Fibroblast of skin of abdomen (primary cell): ENCODE results near the gene IMPA2.

Experiments used
- DNase-seq: peaks from one replicate; pipeline ENCODE4 v3.0.0-alpha.2; 2013

The IMPA2 gene

GRCh38 chr18:12009581-12010140 is 28.4 kb downstream of the IMPA2 start:
- DNase-seq: no peak

DNA sequence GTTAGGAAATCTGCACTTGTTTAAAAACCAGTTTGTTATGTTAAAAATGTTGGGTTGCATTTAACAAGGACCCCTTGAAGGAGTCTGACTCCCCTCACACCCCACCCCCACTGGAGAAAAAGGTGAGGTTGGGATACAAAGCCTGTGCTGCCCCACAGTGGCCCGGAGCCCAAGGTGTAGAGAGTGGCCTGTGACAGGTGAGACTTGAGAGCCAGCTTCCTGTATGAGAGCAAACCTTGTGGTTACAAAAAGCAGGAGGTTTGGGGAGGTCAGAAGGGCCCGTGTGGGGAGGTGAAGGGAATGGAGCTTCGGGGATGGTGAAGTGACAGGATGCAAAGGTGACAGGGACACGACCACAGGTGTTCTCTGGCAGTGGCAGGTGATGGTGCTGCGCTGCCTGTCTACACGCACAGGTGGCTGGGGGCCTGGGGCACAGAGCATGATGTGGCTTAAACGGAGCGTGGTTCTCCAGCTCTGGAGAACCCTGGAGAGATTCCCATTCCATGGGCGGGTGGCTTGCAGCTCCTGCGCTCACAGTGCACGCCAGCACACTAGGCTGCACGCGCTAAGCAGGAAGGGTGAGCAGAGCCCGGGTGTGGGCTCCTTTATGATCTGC is 29.0 kb downstream of the IMPA2 start:
- no peak for DNase-seq

- no peak for DNase-seq
These were observed 30.1 kb downstream of the IMPA2 start for GRCh38 chr18:12011199-12011956.

GRCh38 chr18:12011957-12012549 is 30.7 kb downstream of the IMPA2 start:
- no peak for DNase-seq

DNA sequence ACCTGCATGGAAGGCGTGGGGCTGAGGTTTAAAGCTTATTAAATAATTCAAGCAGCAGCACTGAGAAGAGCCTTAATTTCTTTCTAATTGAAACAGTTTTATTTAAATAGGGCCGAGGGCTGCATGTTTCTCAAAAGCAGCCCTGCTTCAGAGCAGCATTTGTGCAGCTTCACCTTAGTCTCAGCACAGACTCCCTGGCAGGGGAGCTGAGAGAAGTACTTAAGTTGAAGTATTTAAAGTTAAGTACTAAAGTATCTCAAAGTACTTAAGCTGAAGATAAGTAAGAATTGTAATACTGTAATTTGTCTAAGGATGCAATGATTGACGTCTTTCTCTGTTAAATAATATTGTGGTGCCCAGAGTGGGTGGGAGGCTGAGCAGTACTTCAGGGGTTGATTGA is 31.4 kb downstream of the IMPA2 start:
- no peak for DNase-seq

DNA sequence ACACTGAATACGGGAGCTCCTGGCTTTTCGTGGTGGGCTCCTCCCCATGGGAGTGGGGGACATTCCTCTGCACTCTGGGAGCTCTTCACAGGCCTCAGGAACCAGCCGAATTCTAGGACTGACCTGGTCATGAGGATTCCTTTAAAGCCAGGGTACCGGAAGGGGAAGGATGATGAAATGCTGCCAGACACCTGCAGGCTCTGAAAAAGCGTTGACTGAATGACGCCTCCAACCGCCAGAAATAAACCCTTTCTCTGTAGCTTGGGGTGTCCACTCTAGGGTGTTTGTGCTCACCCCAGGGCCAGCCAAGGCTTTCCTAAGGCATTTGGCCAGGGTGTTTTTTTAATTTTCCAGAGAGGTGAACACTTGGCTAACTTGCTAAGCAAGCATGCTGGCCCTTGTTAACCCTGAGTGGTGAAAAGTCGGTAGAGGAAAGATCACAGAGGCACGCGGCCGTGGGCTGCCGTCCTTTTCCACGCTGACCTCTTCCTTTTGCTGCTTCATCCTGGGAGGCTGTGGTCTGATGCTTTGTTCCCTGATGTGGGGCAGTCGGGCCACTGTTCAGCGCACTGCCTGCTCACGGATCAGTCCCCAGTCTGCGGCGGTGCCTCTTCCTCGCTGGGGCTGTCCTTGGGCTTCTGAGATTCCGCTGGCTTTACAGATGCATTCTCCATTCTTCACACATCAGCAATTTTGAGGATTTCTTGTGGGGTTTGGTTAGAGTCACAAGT is 32.0 kb downstream of the IMPA2 start:
- no peak for DNase-seq

- no peak for DNase-seq
These were observed 32.8 kb downstream of the IMPA2 start for GRCh38 chr18:12014086-12014485.

DNA sequence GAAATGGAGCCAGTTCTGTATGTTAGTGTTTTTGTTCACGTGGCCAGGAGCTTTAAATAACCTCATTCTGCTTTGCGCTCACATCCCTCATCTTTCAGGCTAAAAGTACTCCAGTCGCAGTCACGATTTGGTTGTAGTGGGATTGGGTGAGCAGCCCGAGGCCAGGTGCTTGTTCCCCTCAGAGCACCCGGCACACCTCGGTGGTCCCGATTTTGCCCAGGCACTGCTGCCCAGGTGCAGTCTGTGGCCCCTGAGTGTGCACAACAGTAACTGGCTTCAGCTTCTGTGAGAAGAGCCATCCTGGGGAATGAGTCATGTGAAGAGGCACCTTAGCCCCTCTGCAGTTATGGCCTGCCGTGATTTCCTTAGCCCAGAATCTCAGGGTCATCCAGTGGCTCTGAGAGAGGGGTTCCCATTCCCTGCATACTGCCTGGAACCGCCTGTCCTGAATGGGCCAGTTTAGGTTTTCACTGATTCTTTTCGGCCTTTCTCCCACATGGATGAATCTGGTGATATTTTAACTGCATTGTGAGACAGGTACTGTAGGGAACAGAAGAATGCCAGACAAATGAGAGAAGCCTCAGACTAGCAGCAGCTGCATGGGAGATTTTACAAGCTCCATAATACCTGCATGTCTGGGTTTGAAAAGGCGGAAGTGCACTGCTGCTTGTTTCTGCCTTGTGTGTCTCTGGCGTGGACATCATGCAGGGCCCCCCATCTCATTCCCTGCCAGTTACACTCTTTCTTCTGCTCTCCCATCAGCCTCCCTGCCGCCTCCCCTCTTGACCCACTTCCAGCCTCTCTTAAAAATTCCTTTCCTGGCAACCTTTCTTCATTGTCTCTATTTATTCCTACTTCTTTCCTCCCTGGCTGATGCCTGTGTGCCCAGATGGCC is 33.5 kb downstream of the IMPA2 start:
- DNase-seq: no peak

- DNase-seq: no peak
These were observed 34.2 kb downstream of the IMPA2 start for GRCh38 chr18:12015416-12016062.

- DNase-seq: no peak
These were observed 35.8 kb downstream of the IMPA2 start for GRCh38 chr18:12017081-12017480.

DNA sequence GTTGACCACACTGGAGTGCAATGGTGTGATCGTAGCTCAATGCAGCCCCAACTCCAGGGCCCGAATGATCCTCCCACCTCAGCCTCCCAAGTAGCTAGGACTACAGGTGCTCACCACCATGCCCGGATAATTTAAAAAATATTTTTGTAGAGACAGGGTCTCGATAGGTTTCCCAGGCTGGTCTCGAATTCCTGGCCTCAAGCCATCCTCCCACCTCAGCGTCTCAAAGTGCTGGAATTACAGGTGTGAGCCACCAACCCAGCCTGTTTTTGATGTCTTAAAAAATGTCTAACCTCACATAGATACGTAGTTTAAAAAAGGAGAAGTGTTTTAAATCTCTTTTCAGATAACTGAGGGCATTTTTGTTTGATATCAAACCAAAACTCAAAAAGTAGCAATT is 37.6 kb downstream of the IMPA2 start:
- DNase-seq: no peak

DNA sequence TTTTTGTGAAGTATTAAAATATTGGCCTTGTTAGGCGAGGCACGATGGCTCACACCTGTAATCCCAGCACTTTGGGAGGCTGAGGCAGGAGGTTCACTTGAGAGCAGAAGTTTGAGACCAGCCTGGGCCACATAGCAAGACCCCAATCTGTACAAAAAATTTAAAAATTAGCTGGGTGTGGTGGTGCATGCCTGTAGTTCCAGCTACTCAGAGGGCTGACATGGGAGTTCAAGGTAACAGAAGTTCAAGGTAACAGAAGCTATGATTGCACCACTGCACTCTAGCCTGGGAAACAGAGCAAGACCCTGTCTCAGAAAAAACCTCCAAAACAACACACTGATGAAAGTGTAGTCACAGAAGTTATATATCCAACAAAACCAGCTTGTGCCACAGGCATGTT is 39.8 kb downstream of the IMPA2 start:
- no peak for DNase-seq

DNA sequence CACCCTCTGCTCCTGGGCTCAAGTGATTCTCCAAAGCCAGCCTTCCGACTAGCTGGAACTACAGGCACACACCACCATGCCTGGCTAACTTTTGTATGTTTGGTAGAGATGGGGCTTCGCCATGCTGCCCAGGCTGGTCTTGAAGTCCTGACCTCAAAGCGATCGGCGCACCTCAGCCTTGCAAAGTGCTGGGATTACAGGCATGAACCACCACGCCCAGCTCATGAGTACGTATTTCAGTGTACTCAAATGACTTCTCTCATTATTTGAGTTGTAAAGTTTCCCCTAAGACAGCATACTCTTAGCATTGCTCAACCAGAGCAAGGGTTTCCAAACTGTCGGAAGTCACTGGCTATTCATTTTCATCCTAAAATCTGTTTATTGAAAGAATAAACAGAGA is 40.3 kb downstream of the IMPA2 start:
- DNase-seq: no peak

DNA sequence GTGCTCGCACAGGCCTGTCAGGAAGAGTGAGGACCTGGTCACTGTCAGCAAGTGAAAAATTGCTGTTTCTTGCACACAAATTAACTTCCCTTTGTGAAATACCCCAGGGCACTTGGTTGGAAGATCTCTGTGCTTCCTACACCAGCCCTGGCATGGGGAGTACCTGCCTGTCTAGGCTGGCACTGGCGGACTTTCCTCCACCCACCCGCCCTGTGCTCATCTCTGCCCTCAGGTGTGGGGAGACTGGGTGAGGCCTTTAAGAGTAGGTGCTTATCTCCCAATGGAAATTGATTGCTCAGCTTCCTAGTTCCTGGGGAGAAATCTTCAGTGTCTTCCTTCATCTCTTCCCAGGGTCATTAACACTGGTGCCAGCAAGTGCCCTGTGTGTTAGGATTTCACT is 42.1 kb downstream of the IMPA2 start:
- no peak for DNase-seq

DNA sequence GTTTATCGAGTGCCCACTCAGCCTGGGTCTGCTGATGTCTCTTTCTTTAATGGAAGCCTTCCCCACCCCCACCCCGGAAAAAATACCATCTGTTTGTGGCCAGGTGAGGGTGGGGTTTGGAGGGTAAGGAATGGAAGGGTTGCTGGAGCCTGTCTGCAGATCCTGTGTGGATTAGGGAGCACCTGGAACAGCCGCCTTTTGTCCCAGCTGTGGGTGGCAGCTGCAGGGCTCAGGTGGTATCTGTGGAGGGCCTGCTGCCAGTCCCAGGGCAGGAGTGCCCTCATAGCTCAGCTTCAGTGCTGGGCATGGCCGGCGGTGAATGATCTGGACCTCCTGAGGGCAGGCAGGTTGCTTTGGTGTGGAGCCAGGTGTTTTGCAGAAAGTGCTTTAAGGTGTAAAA is 45.3 kb downstream of the IMPA2 start:
- no peak for DNase-seq

DNA sequence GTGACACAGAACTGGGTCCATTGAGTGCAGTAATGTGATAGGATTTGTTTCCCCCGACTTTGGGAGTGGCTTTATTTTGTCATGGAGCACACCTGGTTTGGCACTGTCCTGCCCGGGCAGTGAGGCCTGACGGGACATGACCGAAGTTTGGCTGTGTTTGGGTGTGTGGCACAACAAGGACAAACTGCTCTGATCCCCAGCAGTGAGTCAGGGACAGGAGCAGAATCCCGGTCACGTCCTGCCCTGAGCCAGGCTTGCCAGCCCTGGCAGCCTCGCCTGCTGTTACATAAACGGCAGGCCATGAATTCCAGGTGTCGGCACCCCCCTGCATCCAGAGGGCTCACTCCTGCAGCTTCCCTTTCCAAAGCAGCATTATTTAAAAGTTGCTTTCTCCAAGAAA is 45.7 kb downstream of the IMPA2 start:
- no peak for DNase-seq

DNA sequence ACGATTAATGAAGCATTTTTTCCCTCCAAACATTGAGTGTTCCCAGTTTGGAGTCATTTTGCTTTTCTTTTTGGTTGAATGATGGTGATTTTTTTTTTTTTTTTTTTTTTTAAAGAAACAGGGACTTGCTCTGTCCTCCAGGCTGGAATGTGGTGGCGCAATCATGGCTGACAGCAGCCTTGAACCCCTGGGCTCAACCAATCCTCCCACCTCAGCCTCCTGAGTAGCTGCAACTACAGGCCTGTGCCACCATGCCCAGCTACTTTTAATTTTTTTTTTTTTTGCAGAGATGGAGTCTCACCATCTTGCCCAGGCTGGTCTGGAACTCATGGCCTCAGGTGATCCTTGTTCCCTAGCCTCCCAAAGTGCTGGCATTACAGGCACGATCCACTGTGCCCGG is 46.2 kb downstream of the IMPA2 start:
- no peak for DNase-seq

DNA sequence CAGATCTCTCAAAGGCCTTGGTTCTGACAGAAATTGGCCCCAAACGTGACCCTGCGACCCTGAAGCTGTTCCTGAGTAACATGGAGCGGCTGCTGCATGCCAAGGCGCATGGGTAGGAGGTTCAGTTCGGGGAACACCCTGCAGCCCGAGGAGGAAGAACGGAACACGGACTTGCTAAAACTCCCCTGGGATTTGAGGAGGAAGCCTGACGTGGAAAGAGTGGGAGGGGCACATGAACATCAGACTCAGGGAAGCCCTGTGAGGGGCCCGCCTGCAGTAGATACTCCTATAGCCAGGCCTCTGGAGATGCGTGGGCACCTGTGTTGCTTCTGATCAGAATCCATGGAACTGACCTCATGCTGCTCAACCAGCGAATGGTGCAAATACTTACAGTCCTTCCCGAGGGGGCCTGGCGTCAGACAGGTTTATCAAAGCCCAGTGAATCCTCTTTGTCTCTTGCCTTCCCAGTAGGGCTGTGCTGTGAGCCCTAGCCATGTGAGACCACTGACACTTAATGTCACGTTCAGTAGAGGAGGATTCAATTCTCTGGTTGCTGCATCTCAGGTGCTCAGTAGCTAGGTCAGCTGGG is 46.8 kb downstream of the IMPA2 start:
- DNase-seq: no peak

DNA sequence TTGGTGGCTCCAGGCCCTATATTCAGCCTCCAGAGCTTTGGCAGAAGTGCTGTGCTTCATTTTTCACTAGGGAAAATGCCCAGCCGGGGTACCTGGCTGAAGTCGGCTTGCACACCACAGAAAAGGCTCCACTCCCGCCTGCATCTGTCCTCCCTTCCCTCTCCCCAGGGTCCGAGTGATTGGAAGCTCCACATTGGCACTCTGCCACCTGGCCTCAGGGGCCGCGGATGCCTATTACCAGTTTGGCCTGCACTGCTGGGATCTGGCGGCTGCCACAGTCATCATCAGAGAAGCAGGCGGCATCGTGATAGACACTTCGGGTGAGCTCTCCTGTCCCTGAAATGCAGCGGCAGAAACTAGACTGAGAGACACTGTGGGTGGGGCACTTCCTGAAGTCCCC is 47.4 kb downstream of the IMPA2 start:
- no peak for DNase-seq

GRCh38 chr18:12029786-12030584 is 48.7 kb downstream of the IMPA2 start:
- DNase-seq: no peak
